ENCODE data around the gene TMEM170B. TPM values are rescaled to one million over a fixed set of nuclear protein-coding genes. Genes with fewer than 3 reads are reported as not detected.

TMEM170B gene
- total and polyA plus RNA-seq, 2 of the 8 experiments (the other 6 are each of a cell fraction or from before 2014, with no cell fraction given): 0.80 to 4.3 TPM

- TF ChIP-seq CBX5 (IDR thresholded peaks at IDR 0.05; ENCODE audit: low read depth, low read length) (no peak), RFX5 (IDR thresholded peaks at IDR 0.05; ENCODE audit: borderline replicate concordance, low read depth, low read length) (no peak)
These were observed 78.7 kb downstream of the TMEM170B start (continued) for GRCh38 chr6:11616200-11616611.
